Measurements from ENCODE around the gene PRAC1. TPM values are rescaled to one million over a fixed set of nuclear protein-coding genes. Genes with fewer than 3 reads are reported as not detected.

The PRAC1 gene
- total and polyA plus RNA-seq, 2 of the 8 experiments (the other 6 are each of a cell fraction or from before 2014, with no cell fraction given) = not detected

DNA sequence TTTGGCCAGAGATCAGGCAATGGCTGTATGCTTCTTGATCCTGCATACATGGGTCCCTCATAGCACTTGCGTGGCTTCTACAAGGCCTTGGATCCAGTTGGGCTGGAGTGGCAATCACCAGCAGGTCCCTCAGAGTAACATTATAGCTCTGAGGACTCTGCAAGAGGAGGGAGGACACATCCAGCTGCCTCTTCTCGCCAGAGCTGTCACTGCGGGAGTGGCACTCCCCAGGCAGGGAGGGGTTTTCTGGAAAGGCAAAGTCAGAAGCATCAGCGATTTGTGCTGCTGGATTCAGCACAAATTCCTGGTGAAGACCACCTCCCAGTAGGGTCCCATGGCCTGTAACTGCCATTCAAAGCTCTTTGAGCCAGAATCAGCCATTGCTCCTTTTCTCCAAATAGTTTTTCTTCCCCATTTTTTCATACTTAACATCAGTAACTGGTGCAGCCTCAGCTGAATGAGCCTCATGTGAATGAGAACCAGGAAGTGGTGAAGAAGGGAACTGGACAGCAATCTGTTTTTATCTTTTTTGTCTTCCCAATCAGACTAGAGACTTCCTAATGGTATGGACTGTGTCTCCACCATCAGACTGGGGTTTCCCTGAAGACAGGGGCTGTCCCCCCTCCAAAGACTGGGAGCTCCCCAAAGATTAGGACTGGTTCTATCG, 46.8 kb upstream of the PRAC1 start (continued):
- no peak for TF ChIP-seq RAD21 (IDR thresholded peaks at IDR 0.05 in 1 of 2, conservative IDR thresholded peaks at IDR 0.05 in 1 of 2; ENCODE audit: low read depth in 2 of 2, low read length in 2 of 2)
- TF ChIP-seq CBX8 (IDR thresholded peaks at IDR 0.05; ENCODE audit: borderline replicate concordance, low read depth, low read length) = no peak
- no peak for TF ChIP-seq NANOG (IDR thresholded peaks at IDR 0.05; ENCODE audit: insufficient read depth, low read depth, low read length, poor library complexity, severe bottlenecking)
- no peak for TF ChIP-seq EZH2 (IDR thresholded peaks at IDR 0.05; ENCODE audit: low read depth, low read length, severe bottlenecking)
- no peak for TF ChIP-seq HDAC2 (IDR thresholded peaks at IDR 0.05; ENCODE audit: borderline replicate concordance in 1 of 2, low read depth in 2 of 2, low read length in 2 of 2)
- TF ChIP-seq, protein P1, sequence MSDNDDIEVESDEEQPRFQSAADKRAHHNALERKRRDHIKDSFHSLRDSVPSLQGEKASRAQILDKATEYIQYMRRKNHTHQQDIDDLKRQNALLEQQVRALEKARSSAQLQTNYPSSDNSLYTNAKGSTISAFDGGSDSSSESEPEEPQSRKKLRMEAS (IDR thresholded peaks at IDR 0.05) = no peak
- TF ChIP-seq SP1 (IDR thresholded peaks at IDR 0.05; ENCODE audit: low read depth, low read length) = no peak
